Natural killer cell (primary cell): ENCODE data around the gene GABRG2. TPM values are rescaled to one million over a fixed set of nuclear protein-coding genes. Genes with fewer than 3 reads are reported as not detected.

Source experiments
- ATAC-seq, 3 donors: fragments of 150-1000 bp in 2 of 3; fragments of 200-7000 bp in 1 of 3; cut with Tn5 transposase; 1 replicate in 1 of 3; 2 replicates in 2 of 3; pipeline ENCODE4 v1.10.0; 2021; ENCODE audit warnings: mild to moderate bottlenecking in 2 of 3, moderate library complexity in 2 of 3
- DNase-seq, 2 donors: peaks; one replicate each; pipeline versions ENCODE4 v3.0.0 to v3.0.0-alpha.2; 2013 to 2021; ENCODE audit warnings: mixed read lengths in 1 of 2
- H3K27ac ChIP-seq: one replicate; pipeline ENCODE4 v1.5.1; 2013; ENCODE audit warnings: mild to moderate bottlenecking, low read length
- H3K27me3 ChIP-seq: one replicate; pipeline ENCODE4 v1.6.1; 2013; ENCODE audit warnings: low read length; ENCODE audit not compliant: control insufficient read depth, insufficient read depth
- H3K36me3 ChIP-seq: one replicate; pipeline ENCODE4 v1.6.1; 2013; ENCODE audit warnings: low read length; ENCODE audit not compliant: control insufficient read depth, insufficient read depth
- H3K4me1 ChIP-seq: one replicate; pipeline ENCODE4 v1.6.1; 2013; ENCODE audit warnings: low read length; ENCODE audit not compliant: control insufficient read depth, insufficient read depth
- H3K4me3 ChIP-seq: one replicate; pipeline ENCODE4 v1.5.1; 2013; ENCODE audit warnings: low read length
- H3K9me3 ChIP-seq: one replicate; pipeline ENCODE4 v1.6.1; 2013; ENCODE audit warnings: low read length; ENCODE audit not compliant: control insufficient read depth, insufficient read depth
- H3K27ac Mint-ChIP-seq, 2 donors: one replicate each; pipeline ENCODE4 v1.8.0; 2022; ENCODE audit warnings: mild to moderate bottlenecking in 2 of 2, mixed read lengths in 2 of 2, moderate library complexity in 1 of 2
- H3K27me3 Mint-ChIP-seq, 2 donors: one replicate each; pipeline ENCODE4 v1.8.0; 2022; ENCODE audit warnings: low read depth in 2 of 2, mixed read lengths in 2 of 2
- H3K36me3 Mint-ChIP-seq: one replicate; pipeline ENCODE4 v1.8.0; 2022; ENCODE audit warnings: mixed read lengths
- H3K4me1 Mint-ChIP-seq, 2 donors: one replicate each; pipeline ENCODE4 v1.8.0; 2022; ENCODE audit warnings: mixed read lengths in 2 of 2
- H3K4me3 Mint-ChIP-seq: one replicate; pipeline ENCODE4 v1.8.0; 2022; ENCODE audit warnings: mild to moderate bottlenecking, moderate library complexity, mixed read lengths
- H3K9me3 Mint-ChIP-seq, 2 donors: one replicate each; pipeline ENCODE4 v1.8.0; 2022; ENCODE audit warnings: mixed read lengths in 2 of 2
- WGBS: methylation state at CpG from one replicate; pipeline ENCODE4 v1.1.7; 2013; ENCODE audit warnings: missing lambda C conversion rate; ENCODE audit not compliant: insufficient coverage; 5-methylcytosine and 5-hydroxymethylcytosine counted together
- intact Hi-C: fragments of 100-400 bp; cut with micrococcal nuclease; formaldehyde crosslinking; loops from one replicate; pipeline ENCODE4 v1.14.2; 2022
- total RNA-seq, 4 donors: library from RNA; stranded (reverse); fragments of 120-200 nt in 1 of 4; gene quantifications; one replicate each; pipeline versions ENCODE4 v1.2.3 to v1.2.4, GENCODE V29; 2013 to 2022
- TF ChIP-seq, protein P1 (sequence below): fragments of 200-600 bp; IDR thresholded peaks from one replicate; pipeline ENCODE4 v1.8.0; 2022; ENCODE audit warnings: antibody characterized with exemption

GABRG2 gene
- total RNA-seq, 3 donors from 2014 or later (not counting 1 experiment from before 2014, with no cell fraction given) = 1.0 TPM; not detected in 2

DNA sequence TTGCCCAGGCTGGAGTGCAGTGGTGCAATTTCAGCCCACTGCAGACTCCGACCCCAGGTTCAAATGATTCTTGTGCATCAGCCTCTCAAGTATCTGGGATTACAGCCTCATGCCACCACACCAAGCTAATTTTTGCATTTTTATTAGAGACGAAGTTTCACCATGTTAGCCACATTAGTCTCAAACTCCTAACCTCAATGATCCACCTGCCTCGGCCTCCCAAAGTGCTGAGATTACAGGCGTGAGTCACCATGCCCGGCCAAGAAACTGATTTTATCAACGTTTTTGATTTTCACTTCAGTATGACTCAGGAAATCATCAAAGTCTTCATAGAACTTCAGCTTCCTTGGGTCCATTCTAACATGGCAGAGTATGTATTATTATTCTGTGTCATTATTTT, 125.4 kb downstream of the GABRG2 start:
- WGBS = 89% methylated on average over 6 of the region's 6 CpGs
- Histone ChIP-seq H3K4me1 (no peaks in the 10 kb centered on the region), H3K27me3 (no peaks in the 10 kb centered on the region), H3K36me3 (no peaks in the 10 kb centered on the region), H3K27ac (no peak overlapping the region), H3K4me3 (no peak overlapping the region), H3K9me3 (peaks cover 7% of the 10 kb centered on the region)
- DNase-seq (no peak), ATAC-seq (no peak)
- no peaks in the 10 kb centered on the region for H3K27me3 Mint-ChIP-seq
- intact Hi-C loops = no loop called here
- no peak overlapping the region for H3K27ac Mint-ChIP-seq
- no peaks in the 10 kb centered on the region for H3K4me1 Mint-ChIP-seq
- H3K36me3 Mint-ChIP-seq = no peaks in the 10 kb centered on the region
- peaks cover 0 to 5% of the 10 kb centered on the region in 2 donors for H3K9me3 Mint-ChIP-seq
- TF ChIP-seq, protein P1, sequence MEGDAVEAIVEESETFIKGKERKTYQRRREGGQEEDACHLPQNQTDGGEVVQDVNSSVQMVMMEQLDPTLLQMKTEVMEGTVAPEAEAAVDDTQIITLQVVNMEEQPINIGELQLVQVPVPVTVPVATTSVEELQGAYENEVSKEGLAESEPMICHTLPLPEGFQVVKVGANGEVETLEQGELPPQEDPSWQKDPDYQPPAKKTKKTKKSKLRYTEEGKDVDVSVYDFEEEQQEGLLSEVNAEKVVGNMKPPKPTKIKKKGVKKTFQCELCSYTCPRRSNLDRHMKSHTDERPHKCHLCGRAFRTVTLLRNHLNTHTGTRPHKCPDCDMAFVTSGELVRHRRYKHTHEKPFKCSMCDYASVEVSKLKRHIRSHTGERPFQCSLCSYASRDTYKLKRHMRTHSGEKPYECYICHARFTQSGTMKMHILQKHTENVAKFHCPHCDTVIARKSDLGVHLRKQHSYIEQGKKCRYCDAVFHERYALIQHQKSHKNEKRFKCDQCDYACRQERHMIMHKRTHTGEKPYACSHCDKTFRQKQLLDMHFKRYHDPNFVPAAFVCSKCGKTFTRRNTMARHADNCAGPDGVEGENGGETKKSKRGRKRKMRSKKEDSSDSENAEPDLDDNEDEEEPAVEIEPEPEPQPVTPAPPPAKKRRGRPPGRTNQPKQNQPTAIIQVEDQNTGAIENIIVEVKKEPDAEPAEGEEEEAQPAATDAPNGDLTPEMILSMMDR = no peak
- no peak overlapping the region for H3K4me3 Mint-ChIP-seq

DNA sequence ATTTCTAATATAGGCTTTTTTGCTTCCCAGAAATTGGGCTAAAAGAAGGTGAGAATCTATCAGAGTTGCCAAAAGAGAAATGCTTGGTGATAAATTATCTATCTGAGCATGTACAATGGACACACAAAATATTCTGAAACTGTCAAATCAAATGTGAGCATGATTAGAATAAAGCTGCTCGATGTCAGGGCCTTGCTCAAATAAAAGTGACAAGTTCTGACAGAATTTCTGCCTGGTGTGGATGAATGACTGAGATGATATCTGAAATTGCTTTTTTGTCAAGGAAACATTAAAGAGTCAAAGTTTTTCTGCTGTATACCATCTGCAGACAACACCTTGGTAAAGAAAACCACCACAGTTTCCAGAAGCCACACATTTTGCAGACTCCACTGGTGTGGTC, 128.8 kb downstream of the GABRG2 start:
- Histone ChIP-seq H3K27me3 (no peaks in the 10 kb centered on the region), H3K4me3 (no peak overlapping the region), H3K27ac (no peak overlapping the region), H3K9me3 (no peaks in the 10 kb centered on the region), H3K36me3 (no peaks in the 10 kb centered on the region), H3K4me1 (no peaks in the 10 kb centered on the region)
- WGBS = 50% methylated on average over 1 of the region's 1 CpG
- intact Hi-C loops = no loop called here
- Mint-ChIP-seq H3K36me3 (no peaks in the 10 kb centered on the region), H3K4me3 (no peak overlapping the region), H3K27ac (no peak overlapping the region), H3K27me3 (no peaks in the 10 kb centered on the region), H3K4me1 (no peaks in the 10 kb centered on the region), H3K9me3 (peaks cover 0 to 4% of the 10 kb centered on the region in 2 donors)
- ATAC-seq (no peak), DNase-seq (no peak)
- TF ChIP-seq, protein P1 = no peak

DNA sequence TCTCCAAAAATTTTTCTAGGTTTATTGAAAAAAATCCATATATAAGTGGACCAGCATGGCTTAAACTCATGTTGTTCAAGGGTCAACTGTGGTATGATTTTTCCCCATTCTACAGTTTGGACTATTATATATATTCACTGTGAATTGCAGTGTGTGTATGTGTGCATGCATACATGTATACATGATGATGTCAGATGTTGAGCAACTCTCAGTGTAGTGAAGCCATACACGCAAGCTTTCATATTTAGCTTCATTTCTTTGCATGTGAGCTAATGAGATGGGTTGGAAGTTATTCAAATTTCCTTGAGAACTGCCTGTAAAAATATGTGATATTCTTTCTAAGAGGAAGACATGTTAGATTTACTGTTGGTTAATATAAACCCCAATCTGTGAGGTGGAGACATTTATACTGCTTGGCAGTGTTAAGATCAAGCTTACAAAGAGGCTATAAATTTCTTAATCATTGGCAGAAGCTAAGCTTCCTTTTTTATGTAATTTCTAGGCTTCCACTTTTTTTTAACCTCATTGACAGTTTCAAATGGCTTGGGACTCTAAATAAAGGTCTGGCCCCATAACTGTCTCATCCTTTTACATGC, 134.8 kb downstream of the GABRG2 start:
- Mint-ChIP-seq H3K27ac (no peak overlapping the region), H3K36me3 (no peaks in the 10 kb centered on the region), H3K4me1 (no peaks in the 10 kb centered on the region), H3K27me3 (no peaks in the 10 kb centered on the region), H3K9me3 (peaks cover 0 to 2% of the 10 kb centered on the region in 2 donors), H3K4me3 (no peak overlapping the region)
- no peak for ATAC-seq
- WGBS = 86% methylated on average over 1 of the region's 1 CpG
- H3K4me3 ChIP-seq = no peak overlapping the region
- H3K9me3 ChIP-seq = no peaks in the 10 kb centered on the region
- no peaks in the 10 kb centered on the region for H3K27me3 ChIP-seq
- no peaks in the 10 kb centered on the region for H3K36me3 ChIP-seq
- no peaks in the 10 kb centered on the region for H3K4me1 ChIP-seq
- TF ChIP-seq, protein P1 = no peak
- intact Hi-C loops = no loop called here
- DNase-seq = no peak
- H3K27ac ChIP-seq = no peak overlapping the region

Other genes starting within 250 kb of the GABRG2 start
- gene GABRA1, start 219.7 kb upstream of the GABRG2 start, total RNA-seq = not detected